ENCODE data around the gene TENM4. TPM values are rescaled to one million over a fixed set of nuclear protein-coding genes. Genes with fewer than 3 reads are reported as not detected.

TENM4 gene
- total RNA-seq, 4 donors from 2014 or later = 7.7 to 39.3 (median 16.1) TPM

DNA sequence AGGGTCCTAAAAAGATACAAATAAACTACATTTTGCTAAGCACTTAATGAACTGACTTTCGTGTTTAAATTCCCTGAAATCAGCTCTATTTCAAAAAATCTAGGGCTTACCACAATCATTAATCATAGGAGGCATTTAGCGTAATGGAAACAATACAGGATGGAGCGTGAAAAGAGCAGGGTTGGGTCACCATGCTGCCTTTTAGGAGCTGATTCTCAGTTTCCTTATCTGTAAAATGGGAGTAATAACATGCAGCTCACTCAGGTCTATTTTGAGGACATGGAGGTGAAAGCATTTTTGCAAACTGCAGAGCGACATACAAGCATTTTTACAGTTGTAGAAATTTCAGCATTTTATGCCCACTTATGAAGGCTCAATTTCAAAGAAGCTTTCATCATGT, 407.0 kb downstream of the TENM4 start:
- Histone ChIP-seq H3K27me3 (peaks cover 0 to 8% (median 0%) of the 10 kb centered on the region in 4 donors), H3K27ac (no peak overlapping the region), H3K4me1 (peaks cover 0 to 12% (median 0%) of the 10 kb centered on the region in 3 donors), H3K36me3 (no peaks in the 10 kb centered on the region), H3K9me3 (no peaks in the 10 kb centered on the region), H3K4me3 (no peak overlapping the region)
- WGBS, 2 donors = 76 to 84% methylated on average over 4 of the region's 4 CpGs
- DNase-seq = no peak
- no peak for TF ChIP-seq POLR2A (IDR thresholded peaks at IDR 0.05)
- no peak for TF ChIP-seq CTCF (IDR thresholded peaks at IDR 0.05)
- intact Hi-C loops (cut with DNase I) = no loop called here

GRCh38 chr11:79030448-79030847, 410.4 kb downstream of the TENM4 start:
- Histone ChIP-seq H3K4me1 (peaks cover 0 to 12% (median 0%) of the 10 kb centered on the region in 3 donors), H3K27ac (no peak overlapping the region), H3K9me3 (no peaks in the 10 kb centered on the region), H3K4me3 (no peak overlapping the region), H3K36me3 (no peaks in the 10 kb centered on the region), H3K27me3 (peaks cover 0 to 8% (median 0%) of the 10 kb centered on the region in 4 donors)
- TF ChIP-seq POLR2A (IDR thresholded peaks at IDR 0.05) (no peak), CTCF (IDR thresholded peaks at IDR 0.05) (no peak)
- 51 to 63% methylated on average over 3 to 4 of the region's 9 CpGs for WGBS, 2 donors
- DNase-seq = no peak
- intact Hi-C loops (cut with DNase I) = no loop called here

DNA sequence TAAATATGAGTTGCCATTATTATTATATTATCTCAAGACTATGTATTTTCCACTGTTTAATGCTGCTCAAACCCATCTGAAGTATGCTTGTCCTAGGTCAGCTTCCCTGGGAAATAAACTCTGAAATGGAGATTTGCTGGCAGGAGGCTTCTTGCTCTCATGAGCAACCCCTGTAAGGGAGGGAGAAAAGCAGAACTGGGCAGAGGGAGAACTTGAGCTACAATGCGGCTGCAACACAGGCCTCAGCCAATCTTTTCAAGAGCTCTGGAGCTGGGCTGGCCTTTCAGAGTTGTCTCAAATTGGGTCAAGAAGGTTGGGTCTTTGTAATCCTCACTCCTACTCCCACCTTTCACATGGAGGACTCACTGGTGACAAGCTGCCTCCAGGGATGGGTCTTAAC, 412.6 kb downstream of the TENM4 start:
- Histone ChIP-seq H3K27me3 (peaks cover 0 to 12% (median 0%) of the 10 kb centered on the region in 4 donors), H3K27ac (no peak overlapping the region), H3K36me3 (no peaks in the 10 kb centered on the region), H3K9me3 (no peaks in the 10 kb centered on the region), H3K4me3 (no peak overlapping the region), H3K4me1 (peaks cover 0 to 12% (median 0%) of the 10 kb centered on the region in 3 donors)
- no peak for TF ChIP-seq CTCF (IDR thresholded peaks at IDR 0.05)
- TF ChIP-seq POLR2A (IDR thresholded peaks at IDR 0.05) = no peak
- intact Hi-C loops (cut with DNase I) = no loop called here
- WGBS, 2 donors = 73 to 86% methylated on average over 1 of the region's 1 CpG
- no peak for DNase-seq

DNA sequence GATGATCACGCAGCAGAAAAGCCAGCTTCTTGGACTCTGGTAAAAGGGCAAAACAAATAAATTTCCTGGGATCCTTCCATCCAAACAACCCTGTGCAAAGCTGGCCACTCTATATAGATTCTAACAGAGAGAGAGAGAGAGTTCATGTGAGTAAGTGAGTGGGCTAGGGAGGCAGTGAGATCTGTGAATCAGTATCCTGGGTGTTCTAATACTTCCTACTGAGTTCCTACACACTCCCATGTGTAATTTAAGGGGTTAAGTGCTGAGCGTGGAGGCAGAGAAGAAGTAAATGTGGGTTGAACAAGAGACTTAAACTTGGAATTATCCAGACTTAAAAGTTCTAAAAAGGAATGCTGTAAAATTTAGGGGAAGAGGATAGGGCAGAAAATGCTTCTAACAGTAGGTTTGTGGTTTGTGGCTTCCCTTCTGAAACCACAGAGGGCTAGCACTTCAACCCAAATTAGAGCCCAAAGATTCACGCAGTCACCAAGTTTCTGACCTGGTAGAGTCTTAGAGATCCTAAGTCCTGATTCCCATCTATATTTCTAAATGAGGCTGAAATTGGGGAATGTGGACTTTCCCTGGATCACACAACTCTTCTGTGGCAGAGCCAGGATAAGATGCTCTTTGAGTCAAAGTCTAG, 413.9 kb downstream of the TENM4 start:
- no peak for DNase-seq
- Histone ChIP-seq H3K9me3 (no peaks in the 10 kb centered on the region), H3K27me3 (peaks cover 0 to 17% (median 0%) of the 10 kb centered on the region in 4 donors), H3K27ac (no peak overlapping the region), H3K4me3 (no peak overlapping the region), H3K4me1 (peaks cover 0 to 12% (median 0%) of the 10 kb centered on the region in 3 donors), H3K36me3 (no peaks in the 10 kb centered on the region)
- intact Hi-C loops (cut with DNase I) = no loop called here
- no peak for TF ChIP-seq CTCF (IDR thresholded peaks at IDR 0.05)
- no peak for TF ChIP-seq POLR2A (IDR thresholded peaks at IDR 0.05)
- WGBS, 2 donors = 58 to 73% methylated on average over 3 of the region's 3 CpGs

DNA sequence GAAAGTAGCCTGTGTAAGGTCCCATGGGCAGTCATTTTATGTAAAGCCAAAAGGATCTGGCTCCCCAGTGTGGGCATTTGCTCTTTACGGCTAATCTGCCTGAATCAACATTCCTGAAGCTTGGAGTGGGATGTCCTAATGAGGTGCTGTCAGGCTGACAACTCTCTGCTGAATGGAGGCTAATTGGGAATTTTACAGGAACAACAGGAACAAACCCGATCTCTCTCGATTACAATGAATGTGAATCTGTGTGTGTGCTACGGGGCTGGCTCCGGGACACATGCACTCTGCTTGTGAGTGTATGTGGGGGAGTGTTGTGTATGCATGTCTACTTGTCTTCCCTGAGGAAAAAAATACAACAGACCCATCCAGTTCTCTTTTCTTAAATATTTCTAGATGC, 415.2 kb downstream of the TENM4 start:
- Histone ChIP-seq H3K4me3 (no peak overlapping the region), H3K4me1 (peaks cover 0 to 8% (median 0%) of the 10 kb centered on the region in 3 donors), H3K9me3 (no peaks in the 10 kb centered on the region), H3K27me3 (peaks cover 0 to 15% (median 0%) of the 10 kb centered on the region in 4 donors), H3K36me3 (no peaks in the 10 kb centered on the region), H3K27ac (no peak overlapping the region)
- TF ChIP-seq POLR2A (IDR thresholded peaks at IDR 0.05) (no peak), CTCF (IDR thresholded peaks at IDR 0.05) (no peak)
- DNase-seq = no peak
- 47 to 83% methylated on average over 5 of the region's 5 CpGs for WGBS, 2 donors
- intact Hi-C loops (cut with DNase I) = no loop called here
